ENCODE measurements around the gene DUSP19.

DUSP19 gene

DNA sequence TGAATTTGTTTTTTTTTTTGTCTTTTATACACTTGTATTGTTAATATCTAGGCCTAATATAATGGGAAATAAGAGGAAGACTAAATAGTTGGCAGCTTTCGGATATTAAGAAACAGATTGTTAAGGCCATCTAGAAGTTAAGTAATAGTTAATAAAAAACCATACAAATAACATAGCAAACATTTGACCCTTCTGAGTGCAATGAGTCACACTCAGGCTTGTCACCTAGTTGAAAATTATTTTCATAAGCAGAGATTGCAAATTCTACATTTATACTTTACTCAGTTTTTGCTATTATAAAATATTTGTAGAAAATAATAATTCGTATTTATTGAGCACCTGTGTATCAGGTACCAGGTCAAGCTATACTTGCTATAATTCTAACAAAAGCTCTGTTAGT lies 48.1 kb downstream of the DUSP19 start:
- no peak for DNase-seq

DNA sequence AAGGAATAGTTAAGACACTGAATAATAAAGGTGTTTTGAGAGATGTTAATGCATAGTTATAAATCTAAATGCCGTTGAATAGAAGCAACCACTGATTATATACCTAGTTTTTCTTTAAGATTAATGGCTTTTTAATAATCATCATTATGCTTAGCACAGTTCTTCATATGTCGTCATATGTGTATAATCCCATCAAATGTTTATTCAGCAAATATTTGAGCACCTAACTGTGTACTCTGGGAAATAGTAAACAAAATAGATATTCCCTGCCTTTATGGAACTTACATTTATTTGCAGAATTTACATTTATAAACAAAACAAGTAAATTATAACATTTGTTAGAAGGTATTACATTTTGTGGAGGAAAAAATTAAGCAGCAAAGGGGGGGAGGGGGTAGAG lies 55.5 kb downstream of the DUSP19 start:
- DNase-seq = no peak

DNA sequence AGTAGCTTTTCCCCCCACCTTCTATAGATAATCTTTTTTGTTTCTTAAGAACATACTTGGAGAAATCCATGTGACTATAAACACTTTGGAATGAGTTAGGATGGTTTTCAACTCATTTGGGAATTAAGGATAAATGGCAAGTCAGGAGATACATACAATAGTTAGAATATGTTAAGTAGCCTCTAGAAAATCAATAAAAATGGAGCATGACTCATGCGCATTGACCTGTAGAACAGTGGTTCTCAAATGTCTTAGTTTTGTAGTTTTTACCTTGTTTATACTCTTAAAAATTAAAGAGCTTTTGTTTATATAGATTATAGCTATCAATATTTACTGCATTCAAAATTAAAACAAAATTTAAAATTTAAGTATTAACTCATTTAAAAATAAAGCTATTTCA lies 70.4 kb downstream of the DUSP19 start:
- DNase-seq = no peak

DNA sequence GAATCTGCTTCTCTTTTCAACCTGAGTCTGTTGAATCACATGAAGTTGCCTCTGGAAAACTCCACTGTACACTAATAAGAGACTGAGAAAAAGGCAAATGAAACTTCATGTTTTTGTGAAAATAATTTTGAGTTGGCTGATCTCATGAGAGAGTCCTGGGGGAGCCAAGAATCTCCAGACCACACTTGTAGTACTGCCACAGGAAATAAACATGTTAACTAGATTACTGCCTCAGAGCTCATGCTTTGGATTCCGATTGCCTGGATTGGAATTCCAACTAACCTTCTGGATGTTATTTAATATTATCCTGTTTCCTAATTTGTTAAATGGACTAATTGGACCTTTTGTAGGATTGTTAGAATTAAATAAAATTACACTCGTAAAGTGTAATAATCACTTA lies 70.9 kb downstream of the DUSP19 start:
- no peak for DNase-seq

Measured in activated CD4-positive, alpha-beta T cell treated with anti-CD3 and anti-CD28 coated beads, Interleukin-2, amount 50 U/mL, for 1 hour (primary cell).